K562 (cell line): ENCODE results near the gene PVALEF. TPM values are rescaled to one million over a fixed set of nuclear protein-coding genes. Genes with fewer than 3 reads are reported as not detected.

Source experiments
- BCOR ChIP-seq: fragments of 450-650 bp; IDR thresholded peaks from 2 replicates; pipeline ENCODE4 v1.6.1; 2016
- CC2D1A ChIP-seq: fragments of 450-650 bp; IDR thresholded peaks from 2 replicates; pipeline ENCODE4 v1.6.1; 2017; ENCODE audit warnings: mild to moderate bottlenecking
- CTBP1 ChIP-seq: fragments of 450-650 bp; IDR thresholded peaks from 2 replicates; pipeline ENCODE4 v1.6.1; 2016; ENCODE audit warnings: borderline replicate concordance
- EWSR1 ChIP-seq: fragments of 450-650 bp; IDR thresholded peaks from 2 replicates; pipeline ENCODE4 v1.6.1; 2018; ENCODE audit warnings: borderline replicate concordance, mild to moderate bottlenecking, low read depth, moderate library complexity; ENCODE audit not compliant: partially characterized antibody
- KAT2B ChIP-seq: IDR thresholded peaks from one replicate; pipeline ENCODE4 v1.6.1; 2012; ENCODE audit warnings: low read depth, mild to moderate bottlenecking, control low read depth, inconsistent platforms, low read length, moderate library complexity
- MAZ ChIP-seq, 2 experiments: fragments of 450-650 bp in 1 of 2; sonication (generic) in 1 of 2; formaldehyde crosslinking; IDR thresholded peaks in 1 of 2; conservative IDR thresholded peaks in 1 of 2; 2 replicates each; pipeline versions ENCODE4 v1.4.0 to v1.5.0; 2020; ENCODE audit warnings: mild to moderate bottlenecking in 1 of 2, missing genetic modification reagents in 1 of 2
- MTA3 ChIP-seq: fragments of 450-650 bp; formaldehyde crosslinking; IDR thresholded peaks from 2 replicates; pipeline ENCODE4 v1.6.1; 2017; ENCODE audit warnings: mild to moderate bottlenecking, borderline replicate concordance
- NBN ChIP-seq: fragments of 450-650 bp; IDR thresholded peaks from 2 replicates; pipeline ENCODE4 v1.6.1; 2016; ENCODE audit warnings: low read depth, mild to moderate bottlenecking
- POLR2A ChIP-seq: fragments of 450-650 bp; conservative IDR thresholded peaks from 2 replicates; pipeline ENCODE4 v1.6.1; 2016
- RAD21 ChIP-seq, 2 experiments: fragments of 250-450 bp in 1 of 2; fragments of 450-650 bp in 1 of 2; sonication (Bioruptor Pico) in 1 of 2; formaldehyde crosslinking in 1 of 2; IDR thresholded peaks in 1 of 2; conservative IDR thresholded peaks in 1 of 2; 2 replicates each; pipeline versions ENCODE4 v1.4.0 to v1.8.0; 2020 to 2022; ENCODE audit warnings: mild to moderate bottlenecking in 2 of 2, moderate library complexity in 1 of 2
- RCOR1 ChIP-seq, 2 experiments: IDR thresholded peaks; 2 replicates each; pipeline ENCODE4 v1.6.1; 2012; ENCODE audit warnings: low read depth in 2 of 2, low read length in 2 of 2, borderline replicate concordance in 1 of 2, improper control_type of control experiment in 1 of 2
- STAG1 ChIP-seq: sonication (generic); formaldehyde crosslinking; IDR thresholded peaks from 2 replicates; pipeline ENCODE4 v1.5.0; 2020; ENCODE audit warnings: missing genetic modification reagents, borderline replicate concordance
- ZFP36 ChIP-seq: fragments of 150-350 bp; IDR thresholded peaks from 2 replicates; pipeline ENCODE4 v1.6.1; 2018; ENCODE audit warnings: low read length, low read depth; ENCODE audit not compliant: partially characterized antibody
- ZNF436 ChIP-seq: fragments of 250-450, 450-650 bp; sonication (Bioruptor Pico); formaldehyde crosslinking; IDR thresholded peaks from 2 replicates; pipeline ENCODE4 v1.7.0; 2020; ENCODE audit warnings: mild to moderate bottlenecking
- polyA plus RNA-seq, 8 experiments: library from polyadenylated mRNA; depleted of rRNA in 4 of 8; stranded (reverse) in 5 of 8; unstranded in 3 of 8; fragments of >200 nt; fragmentation: Nextera tagmentation in 2 of 8; fragmentation: Illumina TruSeq in 1 of 8; extraction: Ambion mirVana in 2 of 8; extraction: Trizol in 1 of 8; gene quantifications; 2 replicates each; pipeline versions ENCODE4 v1.2.1 to v1.2.3, GENCODE V29; 2011 to 2014; ENCODE audit warnings: inconsistent platforms in 1 of 8, missing spikeins in 1 of 8
- total RNA-seq, 7 experiments: library from RNA; depleted of rRNA in 6 of 7; stranded (reverse); fragments of >200 nt in 6 of 7; fragmentation: Illumina TruSeq in 2 of 7; extraction: Trizol in 2 of 7; gene quantifications; 2 replicates each; pipeline versions ENCODE4 v1.2.1 to v1.2.3, GENCODE V29; 2011 to 2021; ENCODE audit warnings: low replicate concordance in 1 of 7
- TF ChIP-seq, protein P1 (sequence below): fragments of 200-800 bp; sonication (Bioruptor generic); IDR thresholded peaks from 2 replicates; pipeline ENCODE4 v1.6.1; 2017; ENCODE audit warnings: missing genetic modification characterization, missing compliant biosample characterization
- TF ChIP-seq, protein P2 (sequence below): sonication (generic); formaldehyde crosslinking; IDR thresholded peaks from 2 replicates; pipeline ENCODE4 v1.8.0; 2022; ENCODE audit warnings: mild to moderate bottlenecking, missing genetic modification reagents
- TF ChIP-seq, protein P3 (sequence below): fragments of 450-650 bp; formaldehyde crosslinking; IDR thresholded peaks from 2 replicates; pipeline ENCODE4 v1.4.0; 2022; ENCODE audit warnings: missing genetic modification characterization
- TF ChIP-seq, protein P4 (sequence below), 3 experiments: fragments of 200-800 bp in 1 of 3; sonication (Bioruptor generic) in 1 of 3; sonication (generic) in 1 of 3; formaldehyde crosslinking in 1 of 3; IDR thresholded peaks; 2 replicates each; pipeline versions ENCODE4 v1.6.1 to v1.8.0; 2016 to 2022; ENCODE audit warnings: mild to moderate bottlenecking in 2 of 3, missing compliant biosample characterization in 2 of 3, missing genetic modification characterization in 2 of 3, missing genetic modification reagents in 1 of 3
- TF ChIP-seq, protein P5 (sequence below), 3 experiments: IDR thresholded peaks in 2 of 3; conservative IDR thresholded peaks in 1 of 3; 2 replicates each; pipeline ENCODE4 v1.5.1; 2011 to 2012; ENCODE audit warnings: low read length in 3 of 3, mild to moderate bottlenecking in 3 of 3, control low read depth in 2 of 3, improper control_type of control experiment in 1 of 3, inconsistent platforms in 1 of 3, low read depth in 1 of 3, mixed read lengths in 1 of 3, moderate library complexity in 1 of 3; ENCODE audit not compliant: insufficient read depth in 2 of 3

The PVALEF gene
- total and polyA plus RNA-seq, 9 of the 15 experiments (the other 6 are each of a cell fraction or from before 2014, with no cell fraction given) = not detected

DNA sequence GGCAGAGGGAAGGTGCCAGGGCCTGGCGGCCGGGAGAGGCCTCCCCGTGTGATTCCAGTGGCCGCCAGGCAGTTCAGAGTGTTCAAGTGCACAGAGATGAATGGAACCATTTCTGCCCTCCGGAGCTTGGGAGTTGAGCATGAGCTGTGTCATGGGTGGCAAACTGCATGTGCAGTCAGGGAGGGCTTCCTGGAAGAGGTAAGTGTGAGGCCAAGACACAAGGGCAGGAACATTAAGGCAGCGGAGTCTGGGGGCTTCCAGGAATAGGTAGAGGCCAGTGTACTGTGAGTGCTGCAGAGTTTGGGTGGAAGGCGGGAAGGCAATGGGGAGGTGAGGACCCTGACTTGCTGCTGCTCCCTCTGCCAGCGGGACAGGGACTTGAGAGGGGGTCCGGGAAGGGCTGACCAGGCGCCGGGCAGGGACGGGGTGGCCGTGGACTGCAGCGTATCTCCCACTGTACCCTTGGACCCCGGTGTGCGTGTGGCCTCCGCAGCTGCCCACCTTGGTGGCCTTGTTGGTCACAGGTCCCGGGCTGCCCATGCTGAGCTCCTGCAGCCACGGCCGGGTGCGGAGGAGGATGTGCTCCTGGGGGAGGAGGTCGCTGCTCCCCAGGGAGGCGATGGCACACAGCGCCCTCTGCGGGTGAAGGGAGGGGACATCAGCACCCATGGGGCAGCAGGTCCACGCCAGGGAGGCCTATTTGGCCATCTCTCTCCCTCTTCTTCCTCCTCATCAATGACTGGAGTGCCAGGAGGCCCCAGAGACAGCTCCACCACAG is 64.9 kb downstream of the PVALEF start (continued):
- TF ChIP-seq, protein P1, sequence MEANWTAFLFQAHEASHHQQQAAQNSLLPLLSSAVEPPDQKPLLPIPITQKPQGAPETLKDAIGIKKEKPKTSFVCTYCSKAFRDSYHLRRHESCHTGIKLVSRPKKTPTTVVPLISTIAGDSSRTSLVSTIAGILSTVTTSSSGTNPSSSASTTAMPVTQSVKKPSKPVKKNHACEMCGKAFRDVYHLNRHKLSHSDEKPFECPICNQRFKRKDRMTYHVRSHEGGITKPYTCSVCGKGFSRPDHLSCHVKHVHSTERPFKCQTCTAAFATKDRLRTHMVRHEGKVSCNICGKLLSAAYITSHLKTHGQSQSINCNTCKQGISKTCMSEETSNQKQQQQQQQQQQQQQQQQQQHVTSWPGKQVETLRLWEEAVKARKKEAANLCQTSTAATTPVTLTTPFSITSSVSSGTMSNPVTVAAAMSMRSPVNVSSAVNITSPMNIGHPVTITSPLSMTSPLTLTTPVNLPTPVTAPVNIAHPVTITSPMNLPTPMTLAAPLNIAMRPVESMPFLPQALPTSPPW = peak; percentile 32; the same call in 1 of the 2 replicates
- TF ChIP-seq, protein P2, sequence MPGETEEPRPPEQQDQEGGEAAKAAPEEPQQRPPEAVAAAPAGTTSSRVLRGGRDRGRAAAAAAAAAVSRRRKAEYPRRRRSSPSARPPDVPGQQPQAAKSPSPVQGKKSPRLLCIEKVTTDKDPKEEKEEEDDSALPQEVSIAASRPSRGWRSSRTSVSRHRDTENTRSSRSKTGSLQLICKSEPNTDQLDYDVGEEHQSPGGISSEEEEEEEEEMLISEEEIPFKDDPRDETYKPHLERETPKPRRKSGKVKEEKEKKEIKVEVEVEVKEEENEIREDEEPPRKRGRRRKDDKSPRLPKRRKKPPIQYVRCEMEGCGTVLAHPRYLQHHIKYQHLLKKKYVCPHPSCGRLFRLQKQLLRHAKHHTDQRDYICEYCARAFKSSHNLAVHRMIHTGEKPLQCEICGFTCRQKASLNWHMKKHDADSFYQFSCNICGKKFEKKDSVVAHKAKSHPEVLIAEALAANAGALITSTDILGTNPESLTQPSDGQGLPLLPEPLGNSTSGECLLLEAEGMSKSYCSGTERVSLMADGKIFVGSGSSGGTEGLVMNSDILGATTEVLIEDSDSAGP (CRISPR knock-in tag) = no peak
- TF ChIP-seq KAT2B (no peak), BCOR (peak; percentile 81; the same call in 1 of the 2 replicates), STAG1 (CRISPR knock-in tag) (peak; percentile 57; the same call in 1 of the 2 replicates), CTBP1 (0 out of 2 replicates have a peak, but pooled peaks have one; percentile 42), POLR2A (no peak), RCOR1 (IDR thresholded peaks at IDR 0.05; ENCODE audit: borderline replicate concordance in 1 of 2, low read depth in 2 of 2, low read length in 2 of 2) (peak in 1 of 2 experiments; percentile 55; a peak in 1 of 4 replicates), EWSR1 (no peak), ZFP36 (peak; percentile 98), ZNF436 (CRISPR knock-in tag) (peak; percentile 72), RAD21 (CRISPR knock-in tag; conservative IDR thresholded peaks at IDR 0.05 in 1 of 2, IDR thresholded peaks at IDR 0.05 in 1 of 2) (peak; percentile 42 to 73), MTA3 (peak; percentile 34; the same call in 1 of the 2 replicates), CC2D1A (0 out of 2 replicates have a peak, but pooled peaks have one; percentile 11), NBN (no peak), MAZ (CRISPR knock-in tag; conservative IDR thresholded peaks at IDR 0.05 in 1 of 2, IDR thresholded peaks at IDR 0.05 in 1 of 2) (peak in 1 of 2 experiments; percentile 72; a peak in 2 of 4 replicates)
- TF ChIP-seq, protein P3, sequence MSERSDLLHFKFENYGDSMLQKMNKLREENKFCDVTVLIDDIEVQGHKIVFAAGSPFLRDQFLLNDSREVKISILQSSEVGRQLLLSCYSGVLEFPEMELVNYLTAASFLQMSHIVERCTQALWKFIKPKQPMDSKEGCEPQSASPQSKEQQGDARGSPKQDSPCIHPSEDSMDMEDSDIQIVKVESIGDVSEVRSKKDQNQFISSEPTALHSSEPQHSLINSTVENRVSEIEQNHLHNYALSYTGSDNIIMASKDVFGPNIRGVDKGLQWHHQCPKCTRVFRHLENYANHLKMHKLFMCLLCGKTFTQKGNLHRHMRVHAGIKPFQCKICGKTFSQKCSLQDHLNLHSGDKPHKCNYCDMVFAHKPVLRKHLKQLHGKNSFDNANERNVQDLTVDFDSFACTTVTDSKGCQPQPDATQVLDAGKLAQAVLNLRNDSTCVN = no peak
- TF ChIP-seq, protein P4, sequence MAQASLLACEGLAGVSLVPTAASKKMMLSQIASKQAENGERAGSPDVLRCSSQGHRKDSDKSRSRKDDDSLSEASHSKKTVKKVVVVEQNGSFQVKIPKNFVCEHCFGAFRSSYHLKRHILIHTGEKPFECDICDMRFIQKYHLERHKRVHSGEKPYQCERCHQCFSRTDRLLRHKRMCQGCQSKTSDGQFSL (CRISPR knock-in tag; IDR thresholded peaks at IDR 0.05) = peak; percentile 27; the same call in 1 of the 2 replicates
- TF ChIP-seq, protein P4 (tag; IDR thresholded peaks at IDR 0.05) = no peak
- TF ChIP-seq, protein P5, sequence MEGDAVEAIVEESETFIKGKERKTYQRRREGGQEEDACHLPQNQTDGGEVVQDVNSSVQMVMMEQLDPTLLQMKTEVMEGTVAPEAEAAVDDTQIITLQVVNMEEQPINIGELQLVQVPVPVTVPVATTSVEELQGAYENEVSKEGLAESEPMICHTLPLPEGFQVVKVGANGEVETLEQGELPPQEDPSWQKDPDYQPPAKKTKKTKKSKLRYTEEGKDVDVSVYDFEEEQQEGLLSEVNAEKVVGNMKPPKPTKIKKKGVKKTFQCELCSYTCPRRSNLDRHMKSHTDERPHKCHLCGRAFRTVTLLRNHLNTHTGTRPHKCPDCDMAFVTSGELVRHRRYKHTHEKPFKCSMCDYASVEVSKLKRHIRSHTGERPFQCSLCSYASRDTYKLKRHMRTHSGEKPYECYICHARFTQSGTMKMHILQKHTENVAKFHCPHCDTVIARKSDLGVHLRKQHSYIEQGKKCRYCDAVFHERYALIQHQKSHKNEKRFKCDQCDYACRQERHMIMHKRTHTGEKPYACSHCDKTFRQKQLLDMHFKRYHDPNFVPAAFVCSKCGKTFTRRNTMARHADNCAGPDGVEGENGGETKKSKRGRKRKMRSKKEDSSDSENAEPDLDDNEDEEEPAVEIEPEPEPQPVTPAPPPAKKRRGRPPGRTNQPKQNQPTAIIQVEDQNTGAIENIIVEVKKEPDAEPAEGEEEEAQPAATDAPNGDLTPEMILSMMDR (IDR thresholded peaks at IDR 0.05 in 2 of 3, conservative IDR thresholded peaks at IDR 0.05 in 1 of 3; ENCODE audit: insufficient read depth in 2 of 3, low read depth in 1 of 3, low read length in 3 of 3) = peak; percentile 86 to 93 (median 88)
